Heart left ventricle (tissue), 13 donors: ENCODE results near the gene INO80E.

ENCODE experiments used
- CTCF ChIP-seq, 12 donors: fragments of 200-600 bp; sonication (generic) in 4 of 12; IDR thresholded peaks; one replicate each; pipeline versions ENCODE4 v1.5.0 to v1.8.0; 2018 to 2022; ENCODE audit warnings: antibody characterized with exemption in 12 of 12, mild to moderate bottlenecking in 5 of 12
- POLR2A ChIP-seq, 2 donors: fragments of 450-650 bp; IDR thresholded peaks; one replicate each; pipeline ENCODE4 v1.6.1; 2017; ENCODE audit warnings: antibody characterized with exemption in 2 of 2, mild to moderate bottlenecking in 2 of 2, moderate library complexity in 2 of 2
- donor health status: ischemic (EF 13 %, LVEDD 7.1; RV severe dilation, severe dysfunction).
- donor health status: DM: no; HTN: yes; CAD: no.
- donor health status: DM: no; HTN: no; CAD: no.
- donor health status: ischemic (EF 25% LVEDD 6.9; RV normal size, moderate dysfunction).
- donor health status: ischemic (EF 25% LVEDD 5.7; RV mildly dilated, moderate dysfunction).
- donor health status: ischemic (EF 35%, LVEDD 5.7; RV mildly dilated, moderate dysfunction).
- donor health status: nonischemic (EF 11% LVEDD 7.7; RV severe dilation, severe dysfunction).
- donor health status: DM: yes; HTN: yes; CAD: no.
- donor health status: PGD.
- donor health status: ischemic (EF 29% LVEDD 5.4; RV normal size, mild dysfunction).
- donor health status: nonischemic (EF 23%, LVEDD 6.1; RV moderate dilation, normal function).

DNA sequence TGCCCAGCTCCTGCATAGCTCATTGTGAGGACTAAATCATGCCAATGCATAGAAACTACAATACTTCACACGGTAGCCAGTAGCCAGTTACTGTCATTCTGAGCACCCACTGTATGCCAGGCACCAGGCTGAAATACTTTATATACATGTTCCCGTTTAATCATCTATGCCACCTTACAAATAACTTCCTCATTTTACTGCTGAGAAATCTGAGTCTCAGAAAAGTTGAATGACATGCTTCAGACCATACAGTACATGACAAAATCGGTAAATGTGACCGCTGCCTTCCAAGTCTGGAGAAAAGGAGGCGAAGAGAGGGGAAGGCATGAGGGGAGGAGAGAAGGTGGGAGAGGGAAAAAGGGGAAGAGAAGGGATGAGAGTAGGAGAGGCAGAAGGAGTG, 44.2 kb downstream of the INO80E start:
- TF ChIP-seq CTCF (IDR thresholded peaks at IDR 0.05) (no peak), POLR2A (IDR thresholded peaks at IDR 0.05) (no peak)
